Measurements from ENCODE around the gene CFAP43.

GRCh38 chr10:104276192-104276591 is 44.0 kb upstream of the CFAP43 start:
- TF ChIP-seq CTCF (IDR thresholded peaks at IDR 0.05 in 4 of 5, conservative IDR thresholded peaks at IDR 0.05 in 1 of 5) (no peak), POLR2A (IDR thresholded peaks at IDR 0.05) (no peak)

All from gastrocnemius medialis (tissue), 4 donors.